Posterior cingulate gyrus (tissue), 11 donors: ENCODE results near the gene LCA5L.
A peak's percentile ranks its signal among the peaks of the same experiment; 100 is the strongest.
"Not testable (repeated sequence)": the region's sequence is repeated elsewhere in the genome, so short reads cannot be mapped to it uniquely, and the experiment has no call there.

Experiments
- DNase-seq, 10 donors: peaks; one replicate each; pipeline versions ENCODE4 v3.0.0 to v3.0.0-alpha.2; 2020 to 2021; ENCODE audit warnings: mixed read lengths in 3 of 10
- intact Hi-C: fragments of 100-400 bp; cut with DNase I; formaldehyde crosslinking; loops from one replicate; pipeline ENCODE4 v1.15.1; 2023

LCA5L gene

GRCh38 chr21:39452207-39452969 is 6.8 kb upstream of the LCA5L start:
- DNase-seq, result no peak
- intact Hi-C loops, result no loop called here

GRCh38 chr21:39451332-39452206 is 6.0 kb upstream of the LCA5L start, which contains the start of gene SH3BGR:
Gene SH3BGR, plus strand, starts transcription at chr21:39451970. Its CDS starts 127 bp downstream, at chr21:39452097.
- peak in 6 of 10 donors; percentile 27 to 86 (median 46) for DNase-seq
- intact Hi-C loops, result no loop called here

GRCh38 chr21:39447264-39447663 is 1.7 kb upstream of the LCA5L start:
- intact Hi-C loops, result loop anchor here (5.0 kb wide), 1 partner anchor 60 kb away; no protein-coding TSS in a partner anchor

GRCh38 chr21:39444421-39445180 is 977 bp downstream of the LCA5L start:
- peak in 5 of 10 donors; percentile 27 to 90 (median 42) for DNase-seq
- intact Hi-C loops, result loop anchor here (5.0 kb wide), 3 partner anchors 57 to 712 kb away; partner anchors contain the start of gene BRWD1

More at GRCh38 chr21:39447264-39447663, 1.7 kb upstream of the LCA5L start:
- DNase-seq, result no peak

- peak in 1 of 10 donors; percentile 14 for DNase-seq
- intact Hi-C loops, result loop anchor here (5.0 kb wide), 2 partner anchors 129 to 709 kb away; partner anchors contain the start of gene BRWD1
Measured at GRCh38 chr21:39441502-39442475, 3.8 kb downstream of the LCA5L start.

DNA sequence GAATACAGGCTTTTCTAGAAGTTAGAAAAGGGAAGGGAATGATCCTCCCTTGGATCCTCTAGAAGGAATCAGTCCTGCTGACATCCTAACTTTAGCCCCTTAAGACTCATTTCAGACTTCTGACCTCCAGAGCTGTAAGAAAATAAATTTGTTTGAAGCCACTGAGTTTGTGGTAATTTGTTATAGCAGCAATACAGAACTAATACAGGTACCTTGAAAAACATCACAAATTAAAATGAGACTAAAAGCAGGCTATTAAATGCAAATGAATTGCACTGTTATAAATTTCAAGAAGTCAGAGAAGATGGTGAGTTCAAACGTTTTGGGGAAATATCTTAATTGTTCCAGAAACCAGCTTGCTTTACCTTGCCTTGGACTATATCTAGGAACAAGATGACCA is 6.3 kb downstream of the LCA5L start:
- intact Hi-C loops, result no loop called here
- no peak for DNase-seq

- DNase-seq, result no peak
Measured at GRCh38 chr21:39434950-39435349, 10.6 kb downstream of the LCA5L start.

GRCh38 chr21:39430954-39431353 is 14.6 kb downstream of the LCA5L start:
- DNase-seq, result no peak

More at GRCh38 chr21:39434950-39435349, 10.6 kb downstream of the LCA5L start:
- intact Hi-C loops, result no loop called here

DNA sequence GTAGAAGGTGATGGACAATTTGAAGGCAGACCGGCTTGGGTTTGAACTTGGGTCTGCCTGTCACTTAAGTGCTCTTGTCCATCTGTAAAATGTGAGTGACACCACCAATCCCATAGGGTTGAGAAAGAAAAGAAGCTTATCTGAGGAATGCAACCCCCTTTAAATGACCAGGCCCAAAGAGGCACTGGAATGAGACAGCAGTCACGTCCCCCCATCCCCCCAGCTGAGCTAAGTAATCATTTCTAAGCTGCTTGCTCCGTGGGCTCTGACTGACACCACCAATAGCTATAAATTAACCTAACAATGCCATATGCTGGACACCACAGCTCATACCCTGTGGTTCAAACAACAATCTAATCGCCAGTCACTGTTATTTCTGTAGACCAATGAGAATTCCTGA is 15.1 kb downstream of the LCA5L start:
- intact Hi-C loops, result no loop called here
- DNase-seq, result no peak

More at GRCh38 chr21:39430954-39431353, 14.6 kb downstream of the LCA5L start:
- intact Hi-C loops, result no loop called here

- intact Hi-C loops, result no loop called here
Measured at GRCh38 chr21:39430016-39430415, 15.6 kb downstream of the LCA5L start.

DNA sequence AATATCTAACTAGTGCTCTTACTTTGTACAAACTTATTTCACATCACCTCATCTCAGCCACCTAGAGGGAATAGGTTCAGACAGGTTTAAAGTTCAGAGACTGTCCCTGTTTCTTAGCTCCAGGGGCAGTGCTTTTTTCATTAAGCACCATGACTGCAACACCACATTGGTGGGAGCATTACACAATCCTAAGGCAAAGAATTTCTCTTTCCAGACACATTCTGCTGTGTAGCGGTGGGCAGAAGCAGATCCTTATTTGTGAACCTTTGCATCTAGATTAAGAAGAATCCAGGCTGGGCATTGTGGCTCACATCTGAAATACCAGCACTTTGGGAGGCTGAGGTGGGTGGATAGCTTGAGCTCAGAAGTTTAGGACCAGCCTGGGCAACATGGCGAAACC is 16.1 kb downstream of the LCA5L start:
- intact Hi-C loops, result no loop called here
- DNase-seq, result no peak

More at GRCh38 chr21:39430016-39430415, 15.6 kb downstream of the LCA5L start:
- no peak for DNase-seq

- DNase-seq, result no peak
- intact Hi-C loops, result no loop called here
Measured at GRCh38 chr21:39422527-39423241, 22.9 kb downstream of the LCA5L start.

DNA sequence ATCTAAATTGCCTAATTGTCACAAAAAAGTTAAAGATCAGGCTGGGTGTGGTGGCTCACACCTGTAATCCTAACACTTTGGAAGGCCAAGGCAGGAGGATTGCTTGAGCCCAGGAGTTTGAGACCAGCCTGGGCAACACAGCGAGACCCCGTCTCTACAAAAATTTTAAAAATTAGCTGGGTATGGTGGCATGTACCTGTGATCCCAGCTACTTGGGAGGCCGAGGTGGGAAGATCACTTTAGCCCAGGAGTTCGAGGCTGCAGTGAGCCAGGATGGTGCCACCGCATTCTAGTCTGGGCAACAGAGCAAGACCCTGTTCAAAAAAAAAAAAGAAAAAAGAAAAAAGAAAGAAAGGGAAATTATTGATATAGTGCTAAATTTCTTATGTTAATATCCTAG is 26.4 kb downstream of the LCA5L start:
- intact Hi-C loops, DNase-seq: not testable (repeated sequence)

DNA sequence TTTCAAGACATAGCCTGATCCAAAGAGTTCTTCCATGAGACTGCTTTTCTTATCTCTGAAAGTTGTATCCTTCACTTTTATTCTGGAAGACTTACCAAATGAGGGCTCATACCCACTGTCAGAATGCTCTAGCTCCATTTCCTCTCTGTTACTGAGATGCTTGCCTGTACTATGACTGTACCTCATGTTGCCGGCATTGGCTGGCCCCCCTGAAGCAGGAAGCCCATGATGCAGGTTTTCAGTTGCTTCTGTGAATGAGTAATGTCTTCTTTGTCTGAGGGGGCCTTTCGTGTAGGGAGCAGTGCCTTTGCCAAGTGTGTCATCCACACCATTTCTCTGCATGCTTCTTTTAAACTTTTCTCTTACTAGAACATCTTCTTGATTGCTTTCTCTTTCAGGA is 39.5 kb downstream of the LCA5L start:
- intact Hi-C loops, result no loop called here
- DNase-seq, result no peak

- DNase-seq, result no peak
- intact Hi-C loops, result no loop called here
Measured at GRCh38 chr21:39400173-39400572, 45.4 kb downstream of the LCA5L start.

DNA sequence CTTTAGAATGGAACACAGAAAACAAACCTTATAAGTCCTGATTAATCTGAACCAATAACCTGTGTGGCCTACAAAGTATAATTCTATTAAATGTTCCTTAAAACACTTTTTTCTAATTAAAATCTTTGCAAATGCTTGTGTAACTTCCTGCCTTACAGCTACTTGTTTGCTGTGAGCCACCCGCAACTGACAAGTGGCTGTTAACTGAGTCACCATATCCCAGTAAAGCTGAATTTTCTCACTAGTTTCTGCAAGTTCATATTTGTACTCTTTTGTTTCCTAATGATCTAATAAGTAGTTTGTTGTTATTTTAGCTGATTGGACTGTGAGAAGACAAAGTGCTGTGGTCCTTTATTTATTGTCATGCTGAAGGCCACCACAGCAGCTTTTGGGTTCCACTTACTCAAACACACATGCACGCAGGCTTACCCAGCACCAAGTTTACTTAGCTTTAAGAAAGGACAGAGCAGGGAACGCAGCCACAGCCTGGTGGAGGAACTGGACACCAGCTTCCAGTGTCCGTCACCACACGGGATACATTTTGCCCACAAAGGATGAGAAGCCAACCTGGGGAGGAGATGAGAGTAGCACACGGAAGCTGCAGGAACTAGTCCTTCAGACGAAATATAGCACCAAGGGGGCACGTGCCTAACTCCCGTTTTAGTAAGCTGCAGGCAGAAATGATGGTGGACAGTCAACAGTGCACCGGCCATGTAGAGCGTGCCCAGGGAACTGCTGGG is 47.8 kb downstream of the LCA5L start:
- DNase-seq, result no peak
- intact Hi-C loops, result no loop called here

GRCh38 chr21:39392981-39393380 is 52.6 kb downstream of the LCA5L start:
- intact Hi-C loops, result no loop called here
- no peak for DNase-seq
